OCI-LY7 (cell line): Measurements from ENCODE around the gene SDCCAG8.

Experiments used
- CTCF ChIP-seq: fragments of 200-600 bp; sonication (generic); conservative IDR thresholded peaks from 2 replicates; pipeline ENCODE4 v1.5.1; 2014; ENCODE audit warnings: mild to moderate bottlenecking, antibody characterized with exemption, low read length, moderate library complexity, mixed read lengths
- EZH2phosphoT487 ChIP-seq: fragments of 200-600 bp; sonication (generic); IDR thresholded peaks from 2 replicates; pipeline ENCODE4 v1.6.1; 2018; ENCODE audit warnings: low read depth, borderline replicate concordance, mild to moderate bottlenecking, mixed run types, antibody characterized with exemption, low read length, moderate library complexity, mixed read lengths

- no peak for TF ChIP-seq CTCF
- no peak for TF ChIP-seq EZH2phosphoT487
Observed at GRCh38 chr1:243271996-243272395, 16.2 kb downstream of the SDCCAG8 start.
